ENCODE results near the gene MIS12. TPM values are rescaled to one million over a fixed set of nuclear protein-coding genes. Genes with fewer than 3 reads are reported as not detected.
A peak's percentile ranks its signal among the peaks of the same experiment; 100 is the strongest.

MIS12 gene
- total and polyA plus RNA-seq, 2 of the 13 experiments (the other 11 are each of a cell fraction or from before 2014, with no cell fraction given): 13.4 to 28.0 TPM

DNA sequence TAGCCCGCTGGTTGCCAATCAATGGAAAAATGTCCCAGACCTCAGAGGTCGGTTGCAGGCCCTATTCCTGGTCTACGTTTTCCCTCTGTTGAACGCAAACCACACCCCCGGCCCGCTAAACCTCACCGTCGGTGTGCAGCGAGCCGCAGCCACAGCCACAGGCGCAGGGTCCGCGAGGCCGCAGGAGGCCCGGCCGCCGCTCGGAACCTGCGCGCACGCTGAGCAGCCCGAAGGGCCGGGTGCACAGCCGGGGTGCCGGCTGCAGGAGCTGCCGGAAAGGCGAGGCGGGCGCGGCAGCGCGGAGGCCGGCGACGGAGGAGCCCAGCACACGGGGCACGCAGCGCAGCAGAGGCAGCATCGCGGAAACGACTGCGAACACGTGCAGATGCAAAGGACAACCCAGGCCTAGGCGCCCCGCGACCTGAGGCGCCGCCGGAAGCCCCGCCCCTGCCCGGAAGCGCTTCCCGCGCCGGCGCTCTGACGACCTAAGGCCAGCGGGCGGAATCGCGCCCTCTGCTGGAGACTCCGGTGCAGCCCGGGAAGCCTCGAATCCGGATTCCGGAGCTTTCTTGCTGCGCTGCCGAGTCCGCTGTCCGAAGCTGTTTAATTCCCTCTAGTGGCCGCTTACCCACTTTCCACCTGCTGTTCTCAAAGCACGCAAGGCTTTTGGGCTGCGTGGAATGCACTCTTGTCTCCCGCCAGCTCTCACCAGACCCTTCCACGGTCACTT is 47.5 kb upstream of the MIS12 start, which contains the start of gene C1QBP (continued):
- TF ChIP-seq KLF12 (CRISPR knock-in tag; IDR thresholded peaks at IDR 0.05; ENCODE audit: borderline replicate concordance): peak; percentile 94
- TF ChIP-seq KMT2B (CRISPR knock-in tag; IDR thresholded peaks at IDR 0.05): peak; percentile 83; the same call in 1 of the 2 replicates
- TF ChIP-seq MED1 (CRISPR knock-in tag; IDR thresholded peaks at IDR 0.05): peak; percentile 69
- peak; percentile 11; the same call in 1 of the 2 replicates for TF ChIP-seq SOX5 (CRISPR knock-in tag; IDR thresholded peaks at IDR 0.05; ENCODE audit: borderline replicate concordance)
- no peak for TF ChIP-seq RFX3 (CRISPR knock-in tag; IDR thresholded peaks at IDR 0.05)
- TF ChIP-seq HNF1B (CRISPR knock-in tag; IDR thresholded peaks at IDR 0.05): peak; percentile 23; the same call in 1 of the 2 replicates
- TF ChIP-seq ETS1 (CRISPR knock-in tag; IDR thresholded peaks at IDR 0.05): peak; percentile 89
- TF ChIP-seq ERF (CRISPR knock-in tag; IDR thresholded peaks at IDR 0.05): peak; percentile 92
- TF ChIP-seq ZNF788 (CRISPR knock-in tag; IDR thresholded peaks at IDR 0.05; ENCODE audit: borderline replicate concordance): peak; percentile 42; the same call in 1 of the 2 replicates
- TF ChIP-seq ZNF263 (CRISPR knock-in tag; IDR thresholded peaks at IDR 0.05): peak; percentile 69
- peak; percentile 50 for TF ChIP-seq RBM39 (IDR thresholded peaks at IDR 0.05; ENCODE audit: low read depth, low read length, poor library complexity, severe bottlenecking)
- peak; percentile 94 for TF ChIP-seq BORCS8-MEF2B (CRISPR knock-in tag; IDR thresholded peaks at IDR 0.05)
- TF ChIP-seq, protein P1, sequence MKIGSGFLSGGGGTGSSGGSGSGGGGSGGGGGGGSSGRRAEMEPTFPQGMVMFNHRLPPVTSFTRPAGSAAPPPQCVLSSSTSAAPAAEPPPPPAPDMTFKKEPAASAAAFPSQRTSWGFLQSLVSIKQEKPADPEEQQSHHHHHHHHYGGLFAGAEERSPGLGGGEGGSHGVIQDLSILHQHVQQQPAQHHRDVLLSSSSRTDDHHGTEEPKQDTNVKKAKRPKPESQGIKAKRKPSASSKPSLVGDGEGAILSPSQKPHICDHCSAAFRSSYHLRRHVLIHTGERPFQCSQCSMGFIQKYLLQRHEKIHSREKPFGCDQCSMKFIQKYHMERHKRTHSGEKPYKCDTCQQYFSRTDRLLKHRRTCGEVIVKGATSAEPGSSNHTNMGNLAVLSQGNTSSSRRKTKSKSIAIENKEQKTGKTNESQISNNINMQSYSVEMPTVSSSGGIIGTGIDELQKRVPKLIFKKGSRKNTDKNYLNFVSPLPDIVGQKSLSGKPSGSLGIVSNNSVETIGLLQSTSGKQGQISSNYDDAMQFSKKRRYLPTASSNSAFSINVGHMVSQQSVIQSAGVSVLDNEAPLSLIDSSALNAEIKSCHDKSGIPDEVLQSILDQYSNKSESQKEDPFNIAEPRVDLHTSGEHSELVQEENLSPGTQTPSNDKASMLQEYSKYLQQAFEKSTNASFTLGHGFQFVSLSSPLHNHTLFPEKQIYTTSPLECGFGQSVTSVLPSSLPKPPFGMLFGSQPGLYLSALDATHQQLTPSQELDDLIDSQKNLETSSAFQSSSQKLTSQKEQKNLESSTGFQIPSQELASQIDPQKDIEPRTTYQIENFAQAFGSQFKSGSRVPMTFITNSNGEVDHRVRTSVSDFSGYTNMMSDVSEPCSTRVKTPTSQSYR (CRISPR knock-in tag; IDR thresholded peaks at IDR 0.05; ENCODE audit: borderline replicate concordance): peak; percentile 48; the same call in 1 of the 2 replicates
- TF ChIP-seq NFAT5 (CRISPR knock-in tag; IDR thresholded peaks at IDR 0.05): peak; percentile 94
- TF ChIP-seq FIP1L1 (IDR thresholded peaks at IDR 0.05; ENCODE audit: borderline replicate concordance, insufficient read depth, low read depth, low read length): no peak
- no peak; the same call in 1 of the 2 replicates for TF ChIP-seq FOSL2 (CRISPR knock-in tag; IDR thresholded peaks at IDR 0.05)
- peak; percentile 71 for TF ChIP-seq ZNF143 (CRISPR knock-in tag; IDR thresholded peaks at IDR 0.05)

Data from HepG2 (cell line).